ENCODE measurements around the gene LY6G6C. TPM values are rescaled to one million over a fixed set of nuclear protein-coding genes. Genes with fewer than 3 reads are reported as not detected.

LY6G6C gene, protein sequence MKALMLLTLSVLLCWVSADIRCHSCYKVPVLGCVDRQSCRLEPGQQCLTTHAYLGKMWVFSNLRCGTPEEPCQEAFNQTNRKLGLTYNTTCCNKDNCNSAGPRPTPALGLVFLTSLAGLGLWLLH
- total RNA-seq (not detected), polyA plus RNA-seq (not detected)

- peaks cover 0 to 4% (median 2%) of the 10 kb centered on the region in 4 donors for H3K4me1 Mint-ChIP-seq
- no peak within 1 kb of the TSS for H3K4me3 Mint-ChIP-seq
- H3K27me3 Mint-ChIP-seq = no peaks in the 10 kb centered on the region
Measured at GRCh38 chr6:31721351-31722020, at the start of gene LY6G6C. TSS of gene LY6G6C (minus strand) at chr6:31721746. CDS start at chr6:31721679, 67 bp downstream.

DNA sequence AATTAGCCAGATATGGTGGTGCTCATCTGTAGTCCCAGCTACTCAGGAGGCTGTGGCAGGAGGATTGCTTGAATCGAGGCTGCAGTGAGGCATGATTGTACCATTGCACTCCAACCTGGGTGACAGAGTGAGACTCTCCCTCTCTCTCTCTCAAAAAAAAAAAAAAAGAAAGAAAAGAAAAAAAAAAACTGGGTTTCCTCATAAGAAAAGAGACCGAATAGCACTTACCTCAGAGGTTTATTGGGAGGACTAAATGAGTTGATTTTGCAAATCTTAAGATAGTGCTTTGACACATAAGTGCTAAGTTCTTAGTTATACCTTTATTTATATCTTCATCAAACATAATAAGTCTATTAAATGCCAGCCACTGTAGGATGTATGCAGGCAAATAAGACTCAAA, 49.3 kb upstream of the LY6G6C start:
- H3K27ac ChIP-seq (ENCODE audit: insufficient read depth, low read length, poor library complexity, severe bottlenecking) = peak overlapping the region; percentile 33
- no peaks in the 10 kb centered on the region for H3K36me3 Mint-ChIP-seq
- no peaks in the 10 kb centered on the region for H3K27me3 ChIP-seq (ENCODE audit: control insufficient read depth, insufficient read depth, low read length)
- peak overlapping the region in 1 of 3 donors; percentile 73 for H3K27ac Mint-ChIP-seq
- H3K4me1 Mint-ChIP-seq = peaks cover 7 to 50% (median 17%) of the 10 kb centered on the region in 4 donors
- peaks cover 36% of the 10 kb centered on the region for H3K4me1 ChIP-seq (ENCODE audit: control insufficient read depth, insufficient read depth, low read length, poor library complexity, severe bottlenecking)
- peak overlapping the region in 2 of 4 donors; percentile 42 to 88 for H3K4me3 Mint-ChIP-seq
- H3K4me3 ChIP-seq (ENCODE audit: low read depth, low read length) = no peak overlapping the region
- no peaks in the 10 kb centered on the region for H3K36me3 ChIP-seq (ENCODE audit: control insufficient read depth, insufficient read depth, low read length)
- DNase-seq (no peak), ATAC-seq (ENCODE audit: low read depth in 2 of 2) (no peak)
- no peaks in the 10 kb centered on the region for H3K9me3 ChIP-seq (ENCODE audit: control insufficient read depth in 2 of 2, low read length in 2 of 2)
- peaks cover 0 to 1% (median 0%) of the 10 kb centered on the region in 7 donors for H3K9me3 Mint-ChIP-seq
- H3K27me3 Mint-ChIP-seq = no peaks in the 10 kb centered on the region

More at GRCh38 chr6:31721351-31722020, at the start of gene LY6G6C:
- Histone ChIP-seq H3K9me3 (ENCODE audit: control insufficient read depth in 2 of 2, low read length in 2 of 2) (no peaks in the 10 kb centered on the region), H3K27me3 (ENCODE audit: control insufficient read depth, insufficient read depth, low read length) (no peaks in the 10 kb centered on the region), H3K27ac (ENCODE audit: insufficient read depth, low read length, poor library complexity, severe bottlenecking) (no peak within 1 kb of the TSS), H3K36me3 (ENCODE audit: control insufficient read depth, insufficient read depth, low read length) (no peaks in the 10 kb centered on the region), H3K4me3 (ENCODE audit: low read depth, low read length) (no peak within 1 kb of the TSS), H3K4me1 (ENCODE audit: control insufficient read depth, insufficient read depth, low read length, poor library complexity, severe bottlenecking) (no peaks in the 10 kb centered on the region)
- Mint-ChIP-seq H3K36me3 (peaks cover 4% of the 10 kb centered on the region), H3K9me3 (peaks cover 0 to 1% (median 0%) of the 10 kb centered on the region in 7 donors), H3K27ac (peak within 1 kb of the TSS in 1 of 3 donors; percentile 84)
- ATAC-seq (ENCODE audit: low read depth in 2 of 2) (no peak), DNase-seq (no peak)

DNA sequence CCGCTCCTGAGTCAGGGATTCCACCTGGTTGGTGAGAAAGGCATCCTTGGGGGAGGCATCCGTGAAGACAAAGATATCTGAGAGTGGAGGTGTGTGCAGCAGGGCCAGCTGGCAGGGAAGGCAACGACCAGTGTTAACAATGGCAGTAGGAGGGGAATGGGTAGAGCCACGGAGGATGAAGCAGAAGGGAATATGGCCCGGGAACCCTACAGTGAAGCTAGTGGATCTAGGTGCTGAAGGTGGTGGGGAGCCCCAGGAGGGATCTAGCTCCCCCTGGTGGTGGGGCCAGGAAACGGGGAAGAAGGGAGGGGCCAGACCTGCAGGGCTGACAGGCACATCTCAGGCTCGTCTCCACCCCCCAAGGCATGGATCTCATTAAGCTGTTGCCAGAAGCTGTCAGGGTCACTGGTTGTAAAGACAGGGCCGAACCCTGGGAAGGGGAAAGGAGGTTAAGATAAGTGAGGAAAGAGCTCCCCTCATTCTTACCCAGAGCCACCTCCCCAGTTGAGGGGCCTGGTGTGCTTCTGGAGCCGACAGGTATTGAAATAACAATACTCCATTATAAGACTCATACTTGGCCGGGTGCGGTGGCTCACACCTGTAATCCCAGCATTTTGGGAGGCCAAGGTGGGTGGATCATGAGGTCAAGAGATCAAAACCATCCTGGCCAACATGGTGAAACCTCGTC, 48.3 kb upstream of the LY6G6C start:
- peak; percentile 72 to 75 for ATAC-seq (ENCODE audit: low read depth in 2 of 2)
- peak overlapping the region in 2 of 4 donors; percentile 46 to 77 for H3K4me3 Mint-ChIP-seq

DNA sequence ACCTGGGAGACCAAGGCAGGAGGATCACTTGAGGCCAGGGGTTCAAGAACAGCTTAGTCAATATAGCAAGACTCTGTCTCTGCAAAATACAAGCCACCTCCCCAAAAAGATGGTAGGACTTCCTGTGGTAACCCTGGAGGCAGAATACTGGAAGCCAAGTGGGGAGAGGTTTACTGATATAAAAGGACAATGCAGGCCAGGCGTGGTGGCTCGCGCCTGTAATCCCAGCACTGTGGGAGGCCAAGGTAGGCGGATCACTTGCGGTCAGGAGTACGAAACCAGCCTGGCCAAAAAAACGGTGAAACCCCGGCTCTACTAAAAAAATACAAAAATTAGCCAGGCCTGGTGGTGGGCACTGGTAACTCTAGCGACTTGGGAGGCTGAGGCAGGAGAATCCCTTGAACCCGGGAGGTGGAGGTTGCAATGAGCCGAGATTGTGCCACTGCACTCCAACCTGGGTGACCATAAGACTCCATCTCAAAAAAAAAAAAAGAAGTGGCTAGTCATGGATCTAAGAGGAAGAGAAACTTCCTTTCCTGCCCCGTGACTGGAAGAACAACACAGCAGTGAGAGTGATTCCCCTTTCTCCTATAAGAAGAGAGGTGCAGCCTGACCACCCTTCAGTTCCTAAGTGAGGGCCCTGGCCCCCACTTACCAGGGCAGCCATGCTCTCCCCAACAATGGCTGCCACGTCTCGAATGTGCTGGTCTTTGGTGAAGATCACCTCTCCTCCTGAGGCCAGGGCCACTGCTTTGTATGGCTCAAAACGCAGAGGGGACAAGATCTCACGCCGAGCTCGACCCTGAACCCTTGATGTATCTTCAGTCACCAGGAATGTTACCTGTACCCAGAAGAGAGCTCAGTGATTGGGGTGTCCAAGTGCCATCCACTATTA, 47.1 kb upstream of the LY6G6C start:
- no peaks in the 10 kb centered on the region for H3K27me3 ChIP-seq (ENCODE audit: control insufficient read depth, insufficient read depth, low read length)
- H3K36me3 ChIP-seq (ENCODE audit: control insufficient read depth, insufficient read depth, low read length) = no peaks in the 10 kb centered on the region
- peaks cover 32% of the 10 kb centered on the region for H3K4me1 ChIP-seq (ENCODE audit: control insufficient read depth, insufficient read depth, low read length, poor library complexity, severe bottlenecking)
- Mint-ChIP-seq H3K4me1 (peaks cover 11 to 39% (median 18%) of the 10 kb centered on the region in 4 donors), H3K27me3 (no peaks in the 10 kb centered on the region), H3K36me3 (no peaks in the 10 kb centered on the region), H3K9me3 (peaks cover 0 to 1% (median 0%) of the 10 kb centered on the region in 7 donors), H3K27ac (peak overlapping the region in 1 of 3 donors; percentile 42), H3K4me3 (no peak overlapping the region)
- no peak overlapping the region for H3K27ac ChIP-seq (ENCODE audit: insufficient read depth, low read length, poor library complexity, severe bottlenecking)
- no peaks in the 10 kb centered on the region for H3K9me3 ChIP-seq (ENCODE audit: control insufficient read depth in 2 of 2, low read length in 2 of 2)
- H3K4me3 ChIP-seq (ENCODE audit: low read depth, low read length) = no peak overlapping the region
- no peak for ATAC-seq (ENCODE audit: low read depth in 2 of 2)
- no peak for DNase-seq

More for the DNA sequence above, 48.3 kb upstream of the LY6G6C start:
- peak; percentile 69 to 83 (median 77) for DNase-seq
- no peaks in the 10 kb centered on the region for H3K36me3 Mint-ChIP-seq
- Histone ChIP-seq H3K27ac (ENCODE audit: insufficient read depth, low read length, poor library complexity, severe bottlenecking) (no peak overlapping the region), H3K4me1 (ENCODE audit: control insufficient read depth, insufficient read depth, low read length, poor library complexity, severe bottlenecking) (peaks cover 32% of the 10 kb centered on the region), H3K36me3 (ENCODE audit: control insufficient read depth, insufficient read depth, low read length) (no peaks in the 10 kb centered on the region), H3K9me3 (ENCODE audit: control insufficient read depth in 2 of 2, low read length in 2 of 2) (no peaks in the 10 kb centered on the region), H3K27me3 (ENCODE audit: control insufficient read depth, insufficient read depth, low read length) (no peaks in the 10 kb centered on the region), H3K4me3 (ENCODE audit: low read depth, low read length) (no peak overlapping the region)
- peaks cover 0 to 1% (median 0%) of the 10 kb centered on the region in 7 donors for H3K9me3 Mint-ChIP-seq
- H3K4me1 Mint-ChIP-seq = peaks cover 8 to 43% (median 17%) of the 10 kb centered on the region in 4 donors
- no peaks in the 10 kb centered on the region for H3K27me3 Mint-ChIP-seq
- peak overlapping the region in 1 of 3 donors; percentile 70 for H3K27ac Mint-ChIP-seq

GRCh38 chr6:31767096-31767645, 45.6 kb upstream of the LY6G6C start:
- H3K4me1 ChIP-seq (ENCODE audit: control insufficient read depth, insufficient read depth, low read length, poor library complexity, severe bottlenecking) = peaks cover 18% of the 10 kb centered on the region
- H3K27me3 ChIP-seq (ENCODE audit: control insufficient read depth, insufficient read depth, low read length) = no peaks in the 10 kb centered on the region
- H3K9me3 ChIP-seq (ENCODE audit: control insufficient read depth in 2 of 2, low read length in 2 of 2) = no peaks in the 10 kb centered on the region
- no peak overlapping the region for H3K27ac ChIP-seq (ENCODE audit: insufficient read depth, low read length, poor library complexity, severe bottlenecking)
- H3K4me3 ChIP-seq (ENCODE audit: low read depth, low read length) = no peak overlapping the region
- H3K4me3 Mint-ChIP-seq = no peak overlapping the region
- DNase-seq = no peak
- peak overlapping the region in 1 of 3 donors; percentile 23 for H3K27ac Mint-ChIP-seq
- peaks cover 12 to 26% (median 17%) of the 10 kb centered on the region in 4 donors for H3K4me1 Mint-ChIP-seq
- peaks cover 3% of the 10 kb centered on the region for H3K36me3 Mint-ChIP-seq
- ATAC-seq (ENCODE audit: low read depth in 2 of 2) = no peak
- H3K36me3 ChIP-seq (ENCODE audit: control insufficient read depth, insufficient read depth, low read length) = no peaks in the 10 kb centered on the region
- H3K27me3 Mint-ChIP-seq = no peaks in the 10 kb centered on the region
- peaks cover 0 to 1% (median 0%) of the 10 kb centered on the region in 7 donors for H3K9me3 Mint-ChIP-seq

DNA sequence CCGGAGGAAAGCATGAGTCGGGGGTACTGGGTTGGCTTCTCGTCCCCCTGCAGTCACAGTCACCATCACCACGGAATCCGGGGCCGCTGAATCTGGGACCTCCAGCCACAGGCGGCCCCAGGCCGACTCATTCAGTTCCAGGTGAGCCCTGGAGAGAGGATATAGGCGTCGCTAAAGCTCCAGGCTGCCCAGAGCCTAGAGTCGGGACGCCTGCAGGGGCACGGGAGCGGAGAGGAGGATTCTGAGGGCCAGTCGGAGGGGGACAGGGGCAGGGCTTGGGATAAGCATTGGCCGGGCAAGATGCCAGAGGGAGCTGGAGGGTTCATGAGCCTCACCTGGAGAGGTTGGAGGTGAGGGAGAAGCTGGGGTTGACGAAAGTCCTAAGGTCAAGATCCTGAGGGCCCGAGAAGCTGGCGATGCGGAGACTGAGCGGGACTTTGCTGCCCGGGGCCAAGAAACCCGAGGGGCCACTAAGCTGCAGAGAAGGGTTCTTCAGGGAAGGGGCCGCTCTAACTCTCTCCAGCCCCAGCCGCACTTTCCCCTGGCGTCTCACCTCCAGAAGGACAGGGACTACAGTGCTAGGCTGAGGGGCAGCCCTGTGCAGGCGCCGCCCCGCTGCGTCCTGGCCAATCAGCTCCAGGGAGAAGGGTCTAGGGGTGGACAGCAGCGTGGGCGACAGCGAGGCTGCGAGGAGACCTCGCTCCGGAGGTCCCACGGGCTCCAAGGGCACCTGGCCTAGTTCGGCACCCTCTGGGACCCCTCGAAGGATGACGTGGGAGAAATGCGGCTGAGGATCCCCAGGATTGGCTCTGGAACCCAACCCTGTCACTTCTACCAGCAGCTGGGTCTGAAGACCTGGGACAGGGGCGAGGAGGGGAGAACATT, 44.6 kb upstream of the LY6G6C start:
- Histone ChIP-seq H3K9me3 (ENCODE audit: control insufficient read depth in 2 of 2, low read length in 2 of 2) (no peaks in the 10 kb centered on the region), H3K27me3 (ENCODE audit: control insufficient read depth, insufficient read depth, low read length) (no peaks in the 10 kb centered on the region), H3K4me3 (ENCODE audit: low read depth, low read length) (no peak overlapping the region), H3K36me3 (ENCODE audit: control insufficient read depth, insufficient read depth, low read length) (no peaks in the 10 kb centered on the region), H3K4me1 (ENCODE audit: control insufficient read depth, insufficient read depth, low read length, poor library complexity, severe bottlenecking) (peaks cover 8% of the 10 kb centered on the region), H3K27ac (ENCODE audit: insufficient read depth, low read length, poor library complexity, severe bottlenecking) (no peak overlapping the region)
- peaks cover 0 to 1% (median 0%) of the 10 kb centered on the region in 7 donors for H3K9me3 Mint-ChIP-seq
- no peak overlapping the region for H3K4me3 Mint-ChIP-seq
- H3K36me3 Mint-ChIP-seq = peaks cover 4% of the 10 kb centered on the region
- H3K27ac Mint-ChIP-seq = no peak overlapping the region
- peaks cover 9 to 19% (median 12%) of the 10 kb centered on the region in 4 donors for H3K4me1 Mint-ChIP-seq
- no peak for DNase-seq
- no peaks in the 10 kb centered on the region for H3K27me3 Mint-ChIP-seq
- ATAC-seq (ENCODE audit: low read depth in 2 of 2) = no peak
